Inflammatory macrophage (primary cell): Measurements from ENCODE around the gene GDF7.

Experiments
- DNase-seq, 2 donors: peaks; one replicate each; pipeline ENCODE4 v3.0.0-alpha.2; 2020 to 2022

GDF7 gene

DNA sequence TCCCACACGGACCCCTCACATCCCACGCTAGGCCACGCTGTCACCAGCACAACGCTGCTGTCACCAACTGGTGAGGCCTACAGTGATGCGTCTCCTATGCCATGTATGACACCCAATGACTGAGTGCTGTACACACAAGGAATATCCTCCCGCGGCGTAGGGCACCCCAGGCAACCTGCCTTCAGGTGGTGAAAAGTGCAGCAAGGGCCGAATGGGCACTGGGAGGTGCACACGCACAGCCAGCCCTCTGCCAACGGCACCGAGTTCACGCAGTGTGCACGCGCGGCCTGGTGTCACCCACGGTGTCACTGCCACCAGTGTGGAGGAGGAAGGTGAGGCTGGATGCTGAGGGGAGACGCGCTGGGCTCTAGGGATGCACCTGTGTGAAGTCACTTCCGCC is 20.5 kb upstream of the GDF7 start:
- DNase-seq = no peak

DNA sequence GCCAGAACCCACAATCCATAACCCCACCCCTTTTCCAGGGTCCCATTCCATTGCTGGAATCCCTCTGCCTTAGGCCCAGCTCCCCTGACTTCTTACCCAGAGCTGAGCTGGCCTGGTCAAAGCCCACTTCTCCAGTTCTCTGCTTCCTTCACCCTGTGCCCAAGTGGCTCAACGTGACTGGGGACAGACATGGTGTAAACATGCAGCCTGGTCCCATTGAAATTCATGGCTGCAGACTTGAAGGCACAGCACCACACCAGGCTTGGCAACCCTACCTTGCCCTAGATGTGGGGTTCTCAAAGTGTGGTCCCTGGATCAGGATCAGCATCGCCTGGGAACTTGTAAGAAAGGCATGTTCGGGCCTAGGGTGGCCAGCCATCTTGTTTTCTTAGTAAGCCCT is 19.7 kb upstream of the GDF7 start:
- no peak for DNase-seq

DNA sequence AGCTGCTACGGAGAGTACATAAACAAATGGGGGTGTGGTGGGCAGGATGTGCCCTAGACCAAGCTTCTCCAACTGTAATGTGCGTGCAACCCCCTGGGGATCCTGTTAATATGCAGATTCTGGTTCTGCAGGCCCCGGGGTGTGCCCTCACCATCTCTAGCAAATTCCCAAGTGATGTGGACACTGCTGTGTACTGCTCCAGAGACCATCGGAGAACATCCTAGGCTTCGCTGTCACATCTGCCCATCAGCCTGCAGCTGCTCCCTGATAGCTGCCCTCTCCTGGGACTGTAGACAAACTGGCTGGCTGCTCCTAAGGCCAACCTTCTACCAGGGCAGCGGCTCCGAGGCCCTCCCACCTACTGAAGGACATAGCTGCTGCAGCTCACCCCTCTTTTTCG is 19.2 kb upstream of the GDF7 start:
- no peak for DNase-seq

DNA sequence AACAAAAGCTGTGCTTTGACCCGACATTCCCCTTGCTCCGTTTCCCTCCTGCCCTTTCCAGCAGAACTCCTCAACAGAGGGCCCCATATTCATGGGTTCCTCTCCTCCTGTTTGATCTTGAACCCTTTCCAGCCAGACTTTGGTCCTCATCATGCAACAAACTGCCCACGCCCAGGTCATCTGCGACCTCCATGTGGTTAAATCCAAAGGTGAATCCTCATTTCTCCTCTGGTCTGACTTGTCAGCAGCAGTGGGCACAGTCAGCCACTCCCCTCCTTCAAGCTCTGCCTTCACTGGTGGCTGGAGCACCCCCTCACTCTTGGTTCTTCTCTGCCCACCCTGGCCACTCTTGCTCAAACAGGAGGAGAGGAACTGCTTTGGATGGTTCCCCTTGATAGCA is 18.7 kb upstream of the GDF7 start:
- DNase-seq = peak in 1 of 2 donors; percentile 16

DNA sequence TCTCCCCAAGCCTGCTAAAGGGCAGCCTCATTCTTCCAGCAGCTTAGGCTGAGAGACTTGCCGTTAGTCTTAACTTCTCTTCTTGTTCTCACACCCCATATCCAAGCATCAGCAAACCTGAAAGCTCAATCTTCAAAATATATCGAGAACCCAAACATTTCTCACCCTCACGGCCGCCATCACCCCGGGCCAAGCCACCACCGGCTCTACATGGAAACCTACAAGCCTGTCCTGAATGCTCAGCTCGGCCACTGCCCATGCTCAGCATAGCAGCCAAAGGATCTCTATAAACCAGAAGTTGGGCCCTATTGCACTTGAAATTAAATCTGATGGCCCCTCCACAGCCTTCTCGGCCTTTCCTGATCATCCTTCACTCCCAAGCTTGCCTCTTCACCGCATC is 18.1 kb upstream of the GDF7 start:
- DNase-seq = no peak

DNA sequence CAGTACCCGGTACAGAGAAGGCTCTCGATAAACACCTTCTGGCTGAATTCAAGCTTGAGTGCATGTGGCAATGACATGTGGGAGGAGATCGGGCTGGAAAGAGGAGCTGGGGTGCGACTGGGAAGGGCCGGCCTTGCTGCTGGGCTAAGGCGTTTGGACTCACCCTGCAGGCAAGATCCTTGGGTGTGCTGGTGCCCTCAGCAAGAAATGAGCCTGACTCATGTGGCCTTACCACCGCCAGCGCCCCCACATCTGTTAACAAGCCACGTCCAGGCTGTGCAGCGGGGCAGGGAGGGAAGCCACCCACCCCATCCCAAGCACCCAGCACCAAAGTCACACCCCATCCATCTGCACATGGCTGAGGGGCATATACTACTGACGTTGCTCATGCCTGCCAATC is 17.4 kb upstream of the GDF7 start:
- DNase-seq = peak; percentile 57 to 80

DNA sequence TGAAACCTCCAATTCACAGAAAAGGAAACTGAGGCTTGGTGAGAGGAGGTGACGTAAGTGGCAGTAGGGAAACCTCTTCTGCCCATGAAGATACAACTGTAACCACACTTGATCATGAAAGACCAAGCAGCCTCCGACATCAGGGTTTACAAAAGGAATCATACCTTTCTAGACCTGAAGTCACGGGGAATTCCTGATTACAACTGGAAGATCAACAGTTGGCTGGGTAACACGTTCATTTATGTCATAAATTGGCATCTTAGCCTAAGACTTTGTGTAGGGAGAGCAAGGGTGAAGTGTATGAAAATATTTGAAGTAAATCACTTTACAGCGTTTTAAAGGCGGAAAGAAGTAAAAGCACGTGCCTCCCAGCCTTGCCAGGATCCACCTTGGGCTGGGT is 17.0 kb upstream of the GDF7 start:
- no peak for DNase-seq

DNA sequence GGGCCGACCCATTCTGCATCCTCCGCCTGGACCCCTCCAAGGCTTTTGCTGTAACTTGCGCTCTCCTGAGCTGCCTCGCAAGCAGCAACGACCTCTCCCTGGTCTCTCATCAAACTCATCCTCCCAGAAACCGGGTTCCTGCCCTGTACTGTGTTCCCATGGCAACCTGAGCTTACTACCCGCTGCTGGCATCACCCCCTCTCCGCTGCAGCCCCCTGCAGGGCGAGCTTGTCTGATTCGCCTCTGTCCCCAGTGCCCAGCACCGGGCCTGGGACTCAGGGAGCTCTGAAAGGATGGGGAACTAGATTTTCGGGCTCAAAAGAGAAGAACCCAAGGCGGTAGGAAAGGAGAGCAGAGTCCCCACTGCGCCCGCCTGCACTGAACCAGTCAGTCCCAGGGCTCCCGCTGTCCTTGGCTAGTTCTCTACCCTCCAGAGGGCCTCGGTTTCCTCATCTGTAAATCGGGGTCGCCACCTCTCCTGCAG is 16.5 kb upstream of the GDF7 start:
- DNase-seq = peak; percentile 13 to 28

DNA sequence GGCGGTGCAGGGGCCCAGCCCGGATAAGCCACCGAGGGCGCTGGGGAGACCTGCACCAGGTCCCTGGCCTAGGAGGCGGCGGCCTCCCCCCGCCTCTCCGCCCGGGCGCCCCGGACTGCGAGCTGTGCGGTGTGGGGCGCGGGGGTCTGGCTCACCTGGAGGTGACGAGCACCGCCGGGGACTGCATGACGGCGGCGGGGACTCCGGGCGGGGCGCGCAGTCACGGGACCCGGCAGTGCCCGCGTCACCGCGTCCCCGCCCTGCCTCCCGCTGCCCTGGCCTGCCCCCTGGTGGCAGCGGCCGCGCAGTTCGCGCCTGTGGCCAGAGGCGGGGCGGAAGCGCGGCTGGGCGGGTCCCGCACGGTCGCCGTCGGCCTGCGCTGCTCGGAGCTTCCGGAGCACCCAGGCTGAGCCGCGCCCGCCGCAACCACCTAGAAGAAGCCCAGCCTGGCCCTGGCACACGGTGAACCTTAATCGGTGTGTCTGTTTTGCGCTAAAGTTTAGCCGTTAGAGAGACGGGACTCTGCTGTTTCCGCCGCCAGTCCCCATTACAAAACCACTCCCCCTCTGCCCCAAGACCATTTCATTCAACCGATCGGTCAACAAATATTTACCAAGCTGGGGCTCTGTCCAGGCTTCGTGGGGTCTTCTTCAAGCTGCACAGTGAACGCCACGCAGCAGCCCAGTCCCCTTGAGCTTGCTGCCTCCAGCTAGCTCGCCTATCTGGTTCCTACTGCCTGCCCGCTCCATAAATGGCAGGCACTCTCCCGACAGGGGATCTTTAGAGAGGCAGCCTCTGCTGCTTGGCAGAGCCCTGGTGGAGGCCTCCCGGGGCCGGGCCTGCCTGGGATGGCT is 15.8 kb upstream of the GDF7 start, which contains the start of gene HS1BP3:
Gene HS1BP3, minus strand, starts transcription at position 222 of the 854 bp plus-strand sequence. Its CDS starts 35 bp downstream, at position 187.
- peak; percentile 88 to 90 for DNase-seq

DNA sequence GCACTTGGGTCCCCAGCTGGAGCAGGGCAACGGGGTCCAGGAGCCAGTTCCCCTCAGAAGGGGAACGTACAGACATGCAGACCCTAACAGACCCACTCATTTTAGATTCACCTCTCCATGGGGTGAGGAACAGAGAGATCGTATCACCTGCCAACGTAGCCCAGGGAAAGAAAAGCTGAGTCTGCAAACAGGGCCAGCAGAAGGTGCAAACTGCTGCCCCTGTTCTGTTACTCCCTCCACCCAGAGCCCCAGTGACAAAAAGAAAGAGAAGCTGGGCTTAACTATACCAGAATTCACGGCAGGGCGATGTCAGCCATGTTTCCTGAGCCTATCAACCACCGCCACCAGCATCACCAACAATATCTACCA is 15.2 kb upstream of the GDF7 start:
- DNase-seq = no peak

DNA sequence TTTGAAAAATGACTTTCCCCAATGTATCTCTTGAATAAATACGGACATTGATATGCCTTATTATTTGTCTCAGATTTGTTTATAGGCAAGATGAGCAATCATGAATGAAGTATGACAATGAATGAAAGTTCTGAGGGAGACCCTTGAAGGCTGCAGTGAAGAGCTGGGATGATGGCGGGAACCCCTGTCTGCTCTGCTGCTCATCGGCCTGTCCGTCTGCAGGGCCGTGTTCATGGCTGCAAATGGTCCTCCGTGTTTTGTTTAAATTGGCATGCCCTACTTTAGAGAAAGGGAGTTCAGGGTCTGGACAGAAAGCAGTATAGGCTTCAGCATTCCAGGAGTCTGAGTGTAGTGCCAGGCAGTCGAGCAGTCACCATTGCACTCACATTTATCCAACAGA is 14.8 kb upstream of the GDF7 start:
- no peak for DNase-seq

DNA sequence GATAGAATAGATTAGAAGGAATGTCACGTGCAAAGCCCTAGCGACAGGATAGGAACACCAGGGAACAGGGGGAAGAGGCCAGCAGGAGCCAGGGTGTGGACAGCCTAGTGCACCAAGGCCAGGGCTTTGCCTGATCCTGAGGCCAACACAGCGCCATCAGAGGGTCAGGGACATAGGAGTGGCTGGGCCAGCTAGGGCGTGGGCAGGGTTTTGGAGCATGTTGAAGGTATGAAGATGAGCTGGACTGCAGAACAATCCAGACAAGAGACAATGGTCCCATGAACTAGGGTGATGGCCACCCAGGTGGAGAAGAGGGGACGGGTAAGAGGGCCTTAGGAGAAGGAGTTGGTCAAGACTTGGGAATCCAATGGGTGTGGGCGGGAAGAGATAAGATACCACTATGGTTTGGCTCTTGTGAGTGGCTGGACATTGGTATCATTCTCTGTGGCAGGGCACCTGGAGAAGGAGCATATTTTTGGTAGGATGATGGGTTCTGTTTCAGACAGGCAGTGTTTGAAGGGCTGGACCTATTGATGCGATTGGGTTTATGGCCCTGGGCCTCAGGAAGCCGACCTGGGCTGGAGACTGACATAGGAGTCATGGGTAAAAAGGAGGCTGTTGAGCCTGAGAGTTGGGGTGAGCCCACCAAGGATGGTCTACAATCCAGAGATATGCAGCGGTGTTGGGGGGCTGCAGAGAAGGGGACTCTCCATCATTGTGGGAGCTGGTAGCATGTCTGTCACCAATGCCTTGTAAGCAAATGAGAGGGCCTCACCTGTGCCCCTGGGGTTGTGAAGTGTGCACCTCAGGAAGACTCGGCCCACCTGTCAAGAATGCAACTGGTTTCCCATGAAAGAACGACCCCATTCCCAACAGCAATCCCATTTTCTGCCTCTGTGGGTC is 14.0 kb upstream of the GDF7 start:
- DNase-seq = no peak

DNA sequence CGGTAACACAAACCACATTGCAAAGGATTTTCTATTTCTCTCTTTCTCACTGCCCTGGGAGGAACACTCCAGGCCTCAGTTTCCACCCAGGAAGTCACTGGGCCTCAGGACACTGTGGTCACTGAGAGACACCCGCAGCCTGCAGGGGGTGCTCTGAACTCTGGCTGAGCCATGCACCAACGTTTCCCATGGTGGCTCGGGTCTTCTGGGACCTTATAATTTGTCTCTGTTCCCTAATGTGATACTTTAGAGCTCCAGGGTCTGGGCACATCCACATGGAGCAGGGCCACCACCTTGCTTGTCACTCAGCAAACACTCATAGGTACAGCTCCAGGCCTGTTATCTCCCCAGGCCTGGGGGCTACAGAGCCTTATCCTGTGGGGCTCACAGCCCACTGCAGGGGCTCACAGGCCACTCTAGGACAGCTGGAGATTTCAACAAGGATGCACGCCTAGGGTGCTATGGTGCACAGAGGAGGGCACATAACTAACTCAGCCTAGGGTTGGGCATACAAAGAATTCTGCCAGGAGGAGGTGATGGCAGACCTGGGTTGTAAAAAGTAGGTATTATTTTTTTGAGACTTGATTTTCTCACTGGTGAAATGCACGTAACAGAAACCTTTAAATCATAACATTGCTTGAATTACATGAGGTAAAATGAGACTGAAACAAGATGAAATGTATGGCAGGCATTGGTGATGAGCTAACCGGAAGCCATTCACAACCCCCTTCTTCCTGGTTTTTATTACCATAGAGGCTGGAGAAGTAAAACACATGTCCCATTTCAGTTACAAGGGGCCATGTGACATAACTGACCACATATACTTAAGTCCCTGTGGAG is 13.0 kb upstream of the GDF7 start:
- DNase-seq = peak; percentile 64 to 65

DNA sequence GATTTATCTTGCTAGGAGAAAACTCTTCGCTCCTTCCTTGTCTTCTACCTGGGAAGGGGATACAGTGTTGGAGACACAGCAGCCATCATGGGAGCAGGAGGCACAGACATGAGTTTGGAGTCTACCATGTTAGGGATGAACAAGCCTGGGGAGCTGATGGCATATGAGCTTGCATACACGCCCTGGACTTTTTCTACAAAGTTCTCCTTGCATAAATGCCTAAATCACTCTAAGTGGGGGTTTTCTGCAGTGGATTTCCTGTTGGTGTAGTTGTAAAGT is 12.5 kb upstream of the GDF7 start:
- DNase-seq = peak in 1 of 2 donors; percentile 15

DNA sequence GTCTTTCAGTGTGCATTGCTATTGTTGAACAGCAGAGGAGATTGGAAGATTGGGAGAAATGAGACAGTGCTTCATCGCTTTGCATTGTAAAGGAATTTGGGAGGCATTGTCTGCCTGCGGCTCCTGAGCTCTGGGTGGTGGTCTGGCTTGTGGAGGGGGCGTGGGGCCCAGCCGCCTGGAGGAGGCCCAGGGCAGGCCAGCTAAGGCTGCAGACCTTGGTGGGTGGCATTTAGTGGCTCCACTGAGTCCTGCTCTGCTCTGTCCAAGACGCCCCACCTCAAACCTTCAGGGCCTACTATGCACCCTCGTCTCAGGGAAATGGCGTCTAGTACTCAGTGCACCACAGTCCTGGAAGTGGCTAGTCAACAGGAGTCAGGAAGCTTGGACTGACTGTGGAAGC is 10.4 kb upstream of the GDF7 start:
- no peak for DNase-seq

DNA sequence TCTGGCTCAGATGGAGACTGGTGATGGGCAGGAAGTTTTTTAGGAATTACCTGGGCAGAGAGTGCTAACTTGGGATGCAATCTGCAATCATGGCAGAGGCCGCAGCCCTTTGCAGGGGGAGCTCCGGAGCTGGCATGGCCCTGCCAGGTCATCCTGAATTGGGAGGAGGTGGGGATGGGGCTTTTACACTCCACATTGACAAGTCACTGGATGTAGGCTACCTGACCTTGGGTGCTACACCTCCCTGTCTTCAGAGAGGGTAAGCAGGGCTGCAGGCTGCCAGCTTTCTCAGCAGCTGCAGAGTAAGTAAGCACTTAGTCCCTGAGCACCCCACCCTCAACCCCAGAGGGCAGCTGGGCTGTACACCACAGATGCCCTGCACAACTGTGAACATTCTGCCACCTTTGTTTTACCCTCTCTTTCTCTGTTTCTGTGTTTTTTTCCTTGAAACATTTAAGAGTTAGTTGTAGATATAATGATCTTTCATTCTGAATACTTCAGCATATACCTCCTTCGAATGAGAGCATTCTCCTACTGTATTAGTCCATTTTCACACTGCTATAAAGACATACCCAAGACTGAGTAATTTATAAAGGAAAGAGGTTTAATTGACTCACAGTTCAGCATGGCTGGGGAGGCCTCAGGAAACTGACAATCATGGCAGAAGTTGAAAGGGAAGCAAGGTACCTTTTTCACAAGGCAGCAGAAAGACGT is 9.3 kb upstream of the GDF7 start:
- DNase-seq = no peak

DNA sequence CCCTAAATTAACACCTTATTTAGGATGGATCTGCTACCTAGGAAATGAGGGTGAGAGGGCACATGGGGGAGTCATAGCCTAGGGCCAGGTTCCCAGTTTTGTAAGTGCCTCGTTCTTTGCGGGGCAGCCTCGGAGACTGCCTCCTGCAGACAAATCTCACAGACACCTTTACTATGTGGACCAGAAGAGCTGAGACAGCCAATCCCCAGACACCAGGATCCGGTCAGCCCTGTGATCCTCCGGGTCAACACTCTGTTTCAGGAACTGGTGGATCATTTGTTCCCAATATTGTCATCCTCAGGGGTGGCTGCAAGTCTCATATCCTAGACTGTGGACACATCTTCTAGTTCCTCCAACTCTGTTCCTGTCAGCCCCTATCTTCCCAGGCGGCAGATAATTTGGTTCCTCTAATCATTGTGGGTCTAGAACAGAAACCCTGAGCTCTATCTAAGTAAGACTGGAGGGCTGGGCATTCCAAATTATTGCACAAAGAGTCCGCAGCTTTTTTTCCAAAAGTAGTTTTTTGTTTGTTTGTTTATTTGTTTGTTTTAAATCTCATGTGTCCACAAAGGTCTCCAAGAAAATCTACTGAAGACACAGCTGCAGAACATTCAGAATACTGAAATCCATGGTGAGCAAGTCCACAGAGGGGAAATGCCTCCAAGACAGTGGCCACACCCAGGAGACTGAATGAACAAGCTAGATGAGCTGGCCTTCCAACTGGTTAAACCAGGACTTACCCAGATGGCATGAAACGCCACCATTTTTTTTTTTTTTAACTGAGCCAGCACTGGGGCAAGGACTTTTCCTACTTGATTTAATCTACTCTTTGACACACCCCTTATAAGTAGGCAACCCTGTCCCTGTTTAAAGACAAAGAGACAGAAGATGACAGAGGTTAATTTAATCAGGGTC is 6.2 kb upstream of the GDF7 start:
- peak; percentile 54 to 60 for DNase-seq

DNA sequence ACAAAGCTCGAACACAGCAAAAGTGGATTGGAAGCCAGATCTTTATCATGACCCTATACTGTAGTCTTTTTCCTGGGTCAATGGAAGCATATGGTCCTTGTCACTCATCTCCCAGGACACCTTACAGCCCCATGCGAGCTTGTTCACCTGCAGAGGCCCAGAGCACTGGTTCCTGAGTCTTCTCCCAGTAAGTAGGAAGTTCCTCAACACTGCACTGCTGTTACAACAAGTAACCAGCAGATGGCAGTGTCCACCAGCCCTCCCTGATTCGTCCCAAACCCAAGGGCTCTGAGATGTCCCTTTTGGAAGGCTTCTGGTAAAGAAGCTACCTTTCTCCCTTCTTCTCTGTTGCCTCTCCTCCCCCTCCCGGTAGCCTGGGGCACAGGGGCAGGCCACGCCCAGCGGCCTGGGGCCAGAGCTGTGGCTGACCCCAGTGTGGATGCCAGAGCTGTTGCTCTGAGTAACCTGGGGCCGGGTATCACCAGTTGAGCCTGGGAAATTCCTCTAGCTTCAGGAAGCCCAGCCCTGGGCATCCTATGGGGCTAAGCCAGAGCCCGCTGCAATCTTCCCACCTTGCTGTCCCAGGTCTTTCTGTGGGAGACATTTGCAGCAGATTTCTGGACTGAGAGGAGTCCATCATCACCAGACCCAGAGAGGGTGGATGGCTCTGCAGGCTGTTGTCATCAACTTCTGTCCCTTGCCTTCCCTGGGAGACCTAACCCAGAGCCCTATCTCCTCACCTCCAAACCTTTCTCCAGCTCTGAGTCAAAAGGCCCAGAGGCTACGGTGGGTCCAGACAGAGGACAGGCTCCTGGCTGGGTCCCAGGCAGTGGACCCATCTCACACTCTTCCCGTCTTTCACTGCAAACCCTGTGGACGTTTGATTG is 5.3 kb upstream of the GDF7 start:
- DNase-seq = peak; percentile 78 to 79

DNA sequence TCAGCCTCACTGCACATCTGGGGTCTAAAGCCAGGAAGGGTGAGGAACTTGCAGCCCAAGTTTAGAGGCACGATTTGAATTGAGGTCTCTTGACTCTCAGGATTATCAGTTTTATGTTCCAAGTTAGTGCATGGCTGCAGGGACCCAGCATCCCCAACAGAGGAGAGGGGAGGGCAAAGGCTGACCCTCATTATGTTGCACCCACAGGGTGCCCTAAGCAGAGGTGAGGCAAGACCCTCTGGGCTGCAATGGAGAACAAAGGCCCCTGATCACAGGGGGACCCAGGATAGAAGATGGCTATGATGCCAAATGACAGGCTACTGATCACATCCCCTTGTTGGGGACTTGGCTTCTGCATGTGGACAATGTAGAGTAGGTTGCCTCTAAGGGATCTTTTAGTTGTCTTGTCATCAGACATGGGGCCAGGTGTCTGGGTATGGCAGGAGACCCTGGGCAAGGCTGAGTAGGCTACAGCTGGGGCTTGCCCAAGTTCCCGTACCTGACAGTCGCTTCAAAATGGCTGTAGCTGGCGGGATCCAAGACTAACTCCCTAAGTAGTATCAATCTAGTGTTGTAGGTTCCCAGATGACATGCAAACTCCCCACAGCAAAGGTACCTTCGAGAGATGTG is 4.5 kb upstream of the GDF7 start:
- no peak for DNase-seq
